Caco-2 (cell line): ENCODE measurements around the gene INTS6. TPM values are rescaled to one million over a fixed set of nuclear protein-coding genes. Genes with fewer than 3 reads are reported as not detected.

Experiments used
- BruUV-seq: library from RNA; stranded (reverse); fragments of 400-500 nt; replicated peaks from 2 replicates; lab custom pipeline; 2021; lab: Mats Ljungman, UMichigan
- CTCF ChIA-PET: fragments of 300-600 bp; sonication (Branson Sonifier 250); formaldehyde crosslinking; loops from one replicate; lab custom pipeline; 2022; ENCODE audit warnings: antibody characterized with exemption; lab: Charles Lee
- POLR2A ChIA-PET: fragments of 300-600 bp; sonication (Branson Sonifier 250); formaldehyde crosslinking; loops from one replicate; lab custom pipeline; 2022; ENCODE audit warnings: antibody characterized with exemption; lab: Charles Lee
- DNase-seq, 2 experiments: peaks; one replicate each; pipeline versions ENCODE4 v3.0.0 to v3.0.0-alpha.2; 2020 to 2022
- H3K27me3 ChIP-seq: replicated peaks from 2 replicates; pipeline ENCODE4 v1.6.0; 2011; ENCODE audit warnings: low read length; ENCODE audit not compliant: control insufficient read depth, insufficient read depth
- H3K36me3 ChIP-seq: 2 replicates; pipeline ENCODE4 v1.5.1; 2011; ENCODE audit warnings: low read length; ENCODE audit not compliant: control insufficient read depth, insufficient read depth
- H3K4me1 ChIP-seq: fragments of 250-450 bp; sonication (Bioruptor Pico); 2 replicates; pipeline ENCODE4 v1.5.1; 2020; ENCODE audit warnings: mild to moderate bottlenecking
- H3K4me3 ChIP-seq: 2 replicates; pipeline ENCODE4 v1.5.1; 2011; ENCODE audit warnings: low read depth, mild to moderate bottlenecking, control low read depth, low read length
- H3K9me3 ChIP-seq: fragments of 250-450 bp; sonication (Bioruptor Pico); 2 replicates; pipeline ENCODE4 v1.5.1; 2020; ENCODE audit warnings: mild to moderate bottlenecking, moderate library complexity
- H3K27ac Mint-ChIP-seq: one replicate; pipeline ENCODE4 v1.8.0; 2022; ENCODE audit warnings: mixed read lengths; ENCODE audit not compliant: unreplicated experiment
- H3K27me3 Mint-ChIP-seq: one replicate; pipeline ENCODE4 v1.8.0; 2022; ENCODE audit warnings: mixed read lengths; ENCODE audit not compliant: insufficient read depth, unreplicated experiment
- H3K36me3 Mint-ChIP-seq: one replicate; pipeline ENCODE4 v1.8.0; 2022; ENCODE audit warnings: mild to moderate bottlenecking, mixed read lengths; ENCODE audit not compliant: insufficient read depth, unreplicated experiment
- H3K4me1 Mint-ChIP-seq: one replicate; pipeline ENCODE4 v1.8.0; 2022; ENCODE audit warnings: low read depth, mixed read lengths; ENCODE audit not compliant: unreplicated experiment
- H3K4me3 Mint-ChIP-seq: one replicate; pipeline ENCODE4 v1.8.0; 2022; ENCODE audit warnings: mild to moderate bottlenecking, moderate library complexity, mixed read lengths; ENCODE audit not compliant: unreplicated experiment
- H3K9me3 Mint-ChIP-seq: one replicate; pipeline ENCODE4 v1.8.0; 2022; ENCODE audit warnings: mixed read lengths; ENCODE audit not compliant: unreplicated experiment
- intact Hi-C: fragments of 100-400 bp; cut with micrococcal nuclease; formaldehyde crosslinking; loops from one replicate; pipeline ENCODE4 v1.10.0; 2022; ENCODE audit not compliant: unreplicated experiment
- total RNA-seq: library from RNA; stranded (reverse); gene quantifications from 2 replicates; pipeline ENCODE4 v1.2.3, GENCODE V29; 2022
- TF ChIP-seq, protein P1 (sequence below), 2 experiments: fragments of 200-600 bp in 1 of 2; IDR thresholded peaks; 1 replicate in 1 of 2; 2 replicates in 1 of 2; pipeline versions ENCODE4 v1.5.1 to v1.8.0; 2011 to 2022; ENCODE audit warnings: antibody characterized with exemption in 1 of 2, control low read depth in 1 of 2, inconsistent platforms in 1 of 2, low read depth in 1 of 2, low read length in 1 of 2, mild to moderate bottlenecking in 1 of 2, moderate library complexity in 1 of 2; ENCODE audit not compliant: insufficient read depth in 1 of 2, severe bottlenecking in 1 of 2, unreplicated experiment in 1 of 2

INTS6 gene
- total RNA-seq, 1 experiment from 2014 or later = 42.6 TPM

DNA sequence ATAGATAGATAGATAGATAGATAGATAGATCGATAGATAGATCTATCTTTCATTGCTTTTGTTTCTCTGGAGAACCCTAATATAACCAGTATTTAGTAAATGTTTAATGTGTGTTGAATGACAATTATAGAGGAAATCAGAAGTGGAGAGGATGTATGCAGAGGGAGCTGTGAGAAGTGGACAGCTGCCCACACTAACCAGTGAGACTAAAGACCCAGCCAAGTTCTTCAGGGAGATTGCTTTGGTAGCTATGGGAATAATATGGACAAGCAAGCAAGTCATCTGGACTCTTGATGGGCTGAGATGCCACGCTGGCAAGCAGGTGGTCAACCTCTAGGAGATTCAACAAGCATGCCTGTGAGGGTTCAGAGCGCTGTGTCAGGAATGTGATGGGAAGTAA is 14.9 kb upstream of the INTS6 start:
- no peak overlapping the region for H3K27ac Mint-ChIP-seq
- H3K4me1 Mint-ChIP-seq = no peaks in the 10 kb centered on the region
- Histone ChIP-seq H3K27me3 (no peaks in the 10 kb centered on the region), H3K4me3 (no peak overlapping the region), H3K36me3 (no peaks in the 10 kb centered on the region), H3K9me3 (no peaks in the 10 kb centered on the region), H3K4me1 (no peaks in the 10 kb centered on the region)
- intact Hi-C loops = no loop called here
- no peak overlapping the region for H3K4me3 Mint-ChIP-seq
- no TSS peak for BruUV-seq
- no peak for DNase-seq
- CTCF ChIA-PET = interaction anchor here (0.6 kb wide), 1 partner anchor 1520 kb away, joined by 5 read pairs; no protein-coding TSS in a partner anchor
- no peaks in the 10 kb centered on the region for H3K36me3 Mint-ChIP-seq
- POLR2A ChIA-PET = no interaction called here
- H3K9me3 Mint-ChIP-seq = no peaks in the 10 kb centered on the region
- TF ChIP-seq, protein P1, sequence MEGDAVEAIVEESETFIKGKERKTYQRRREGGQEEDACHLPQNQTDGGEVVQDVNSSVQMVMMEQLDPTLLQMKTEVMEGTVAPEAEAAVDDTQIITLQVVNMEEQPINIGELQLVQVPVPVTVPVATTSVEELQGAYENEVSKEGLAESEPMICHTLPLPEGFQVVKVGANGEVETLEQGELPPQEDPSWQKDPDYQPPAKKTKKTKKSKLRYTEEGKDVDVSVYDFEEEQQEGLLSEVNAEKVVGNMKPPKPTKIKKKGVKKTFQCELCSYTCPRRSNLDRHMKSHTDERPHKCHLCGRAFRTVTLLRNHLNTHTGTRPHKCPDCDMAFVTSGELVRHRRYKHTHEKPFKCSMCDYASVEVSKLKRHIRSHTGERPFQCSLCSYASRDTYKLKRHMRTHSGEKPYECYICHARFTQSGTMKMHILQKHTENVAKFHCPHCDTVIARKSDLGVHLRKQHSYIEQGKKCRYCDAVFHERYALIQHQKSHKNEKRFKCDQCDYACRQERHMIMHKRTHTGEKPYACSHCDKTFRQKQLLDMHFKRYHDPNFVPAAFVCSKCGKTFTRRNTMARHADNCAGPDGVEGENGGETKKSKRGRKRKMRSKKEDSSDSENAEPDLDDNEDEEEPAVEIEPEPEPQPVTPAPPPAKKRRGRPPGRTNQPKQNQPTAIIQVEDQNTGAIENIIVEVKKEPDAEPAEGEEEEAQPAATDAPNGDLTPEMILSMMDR (IDR thresholded peaks at IDR 0.05; ENCODE audit: insufficient read depth in 1 of 2, low read depth in 1 of 2, low read length in 1 of 2, severe bottlenecking in 1 of 2, unreplicated experiment in 1 of 2) = no peak
- H3K27me3 Mint-ChIP-seq = peaks cover 4% of the 10 kb centered on the region

DNA sequence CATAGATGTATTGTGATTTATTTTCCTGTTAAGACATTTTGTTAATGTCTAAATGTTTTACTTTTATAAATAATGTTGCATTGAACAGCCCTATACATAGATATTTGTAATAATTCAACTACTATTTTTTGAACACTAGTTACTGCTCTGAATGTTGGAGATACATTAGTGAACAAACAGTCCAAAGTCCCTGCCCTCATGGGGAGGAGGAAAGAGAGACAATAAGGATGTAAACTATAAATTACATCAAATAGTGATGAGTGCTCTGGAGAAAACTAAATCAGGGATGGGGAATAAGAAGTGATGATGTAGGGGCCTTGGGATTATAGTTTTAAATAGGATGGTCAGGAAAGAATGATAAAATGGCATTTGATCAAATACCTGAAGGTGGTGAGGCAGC is 12.3 kb upstream of the INTS6 start:
- no TSS peak for BruUV-seq
- intact Hi-C loops = no loop called here
- Mint-ChIP-seq H3K27ac (no peak overlapping the region), H3K36me3 (no peaks in the 10 kb centered on the region), H3K27me3 (peaks cover 4% of the 10 kb centered on the region), H3K9me3 (no peaks in the 10 kb centered on the region), H3K4me1 (no peaks in the 10 kb centered on the region), H3K4me3 (no peak overlapping the region)
- Histone ChIP-seq H3K27me3 (no peaks in the 10 kb centered on the region), H3K9me3 (no peaks in the 10 kb centered on the region), H3K4me1 (no peaks in the 10 kb centered on the region), H3K36me3 (no peaks in the 10 kb centered on the region), H3K4me3 (no peak overlapping the region)
- TF ChIP-seq, protein P1 (IDR thresholded peaks at IDR 0.05; ENCODE audit: insufficient read depth in 1 of 2, low read depth in 1 of 2, low read length in 1 of 2, severe bottlenecking in 1 of 2, unreplicated experiment in 1 of 2) = no peak
- ChIA-PET POLR2A (interaction anchor here (1.1 kb wide), 1 partner anchor 12 kb away, joined by 5 read pairs; the partner anchor contains the start of gene INTS6), CTCF (no interaction called here)
- no peak for DNase-seq

DNA sequence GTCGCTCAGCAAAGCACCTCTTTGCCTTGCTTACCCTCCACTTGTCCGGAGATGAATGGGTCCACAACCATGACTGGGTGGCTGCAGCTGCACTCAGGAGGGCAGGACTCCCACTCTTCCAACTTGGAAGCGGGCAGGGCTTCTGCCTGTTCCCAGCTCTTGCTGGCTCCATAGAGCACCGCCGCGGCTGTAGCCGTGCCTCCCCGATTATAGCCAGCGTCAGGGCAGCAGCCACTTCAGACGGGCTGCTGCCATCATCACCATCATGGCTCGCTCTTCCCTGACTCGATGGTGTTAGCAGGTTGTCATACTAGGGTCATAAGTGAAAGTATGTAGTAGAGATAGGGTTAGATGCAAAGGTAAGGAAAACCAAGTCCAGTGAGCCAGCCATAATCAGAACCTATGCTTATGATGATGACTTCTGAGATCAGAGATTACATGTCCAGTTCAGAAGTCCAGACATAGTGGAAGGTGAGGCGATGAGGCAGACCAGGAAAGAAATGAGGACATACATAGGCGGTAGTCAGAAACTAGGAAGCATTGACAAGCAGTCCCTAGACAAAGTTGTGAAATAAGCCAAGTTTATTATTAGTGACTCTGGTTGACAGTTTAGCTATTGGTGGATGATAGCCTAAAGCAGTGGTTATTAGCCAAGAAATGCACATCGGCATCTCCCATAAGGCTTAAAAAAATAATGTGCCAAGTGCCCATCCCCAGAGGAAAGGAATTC is 4.4 kb upstream of the INTS6 start:
- Mint-ChIP-seq H3K36me3 (peaks cover 19% of the 10 kb centered on the region), H3K9me3 (peaks cover 9% of the 10 kb centered on the region), H3K4me1 (no peaks in the 10 kb centered on the region), H3K4me3 (no peak overlapping the region), H3K27ac (no peak overlapping the region), H3K27me3 (no peaks in the 10 kb centered on the region)
- intact Hi-C loops = no loop called here
- ChIA-PET POLR2A (no interaction called here), CTCF (no interaction called here)
- peaks cover 11% of the 10 kb centered on the region for H3K9me3 ChIP-seq
- DNase-seq = no peak
- BruUV-seq = no TSS peak
- no peaks in the 10 kb centered on the region for H3K27me3 ChIP-seq
- no peak overlapping the region for H3K4me3 ChIP-seq
- peaks cover 6% of the 10 kb centered on the region; the same call in 1 of the 2 replicates for H3K4me1 ChIP-seq
- no peaks in the 10 kb centered on the region for H3K36me3 ChIP-seq
- TF ChIP-seq, protein P1 (IDR thresholded peaks at IDR 0.05; ENCODE audit: insufficient read depth in 1 of 2, low read depth in 1 of 2, low read length in 1 of 2, severe bottlenecking in 1 of 2, unreplicated experiment in 1 of 2) = no peak
